ENCODE data around the gene PIK3AP1.

GRCh38 chr10:96695366-96695765 lies 24.9 kb downstream of the PIK3AP1 start:
- TF ChIP-seq, protein P1, sequence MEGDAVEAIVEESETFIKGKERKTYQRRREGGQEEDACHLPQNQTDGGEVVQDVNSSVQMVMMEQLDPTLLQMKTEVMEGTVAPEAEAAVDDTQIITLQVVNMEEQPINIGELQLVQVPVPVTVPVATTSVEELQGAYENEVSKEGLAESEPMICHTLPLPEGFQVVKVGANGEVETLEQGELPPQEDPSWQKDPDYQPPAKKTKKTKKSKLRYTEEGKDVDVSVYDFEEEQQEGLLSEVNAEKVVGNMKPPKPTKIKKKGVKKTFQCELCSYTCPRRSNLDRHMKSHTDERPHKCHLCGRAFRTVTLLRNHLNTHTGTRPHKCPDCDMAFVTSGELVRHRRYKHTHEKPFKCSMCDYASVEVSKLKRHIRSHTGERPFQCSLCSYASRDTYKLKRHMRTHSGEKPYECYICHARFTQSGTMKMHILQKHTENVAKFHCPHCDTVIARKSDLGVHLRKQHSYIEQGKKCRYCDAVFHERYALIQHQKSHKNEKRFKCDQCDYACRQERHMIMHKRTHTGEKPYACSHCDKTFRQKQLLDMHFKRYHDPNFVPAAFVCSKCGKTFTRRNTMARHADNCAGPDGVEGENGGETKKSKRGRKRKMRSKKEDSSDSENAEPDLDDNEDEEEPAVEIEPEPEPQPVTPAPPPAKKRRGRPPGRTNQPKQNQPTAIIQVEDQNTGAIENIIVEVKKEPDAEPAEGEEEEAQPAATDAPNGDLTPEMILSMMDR (IDR thresholded peaks at IDR 0.05), result no peak
- no peak for TF ChIP-seq POLR2A (IDR thresholded peaks at IDR 0.05)
